Vagina (tissue), 2 donors: Measurements from ENCODE around the gene MUC22. TPM values are rescaled to one million over a fixed set of nuclear protein-coding genes. Genes with fewer than 3 reads are reported as not detected.
A peak's percentile ranks its signal among the peaks of the same experiment; 100 is the strongest.

Source experiments
- DNase-seq, 2 donors: peaks; one replicate each; pipeline ENCODE4 v3.0.0-alpha.2; 2017; ENCODE audit errors: extremely low spot score in 2 of 2
- H3K27ac ChIP-seq: fragments of 200-600 bp; sonication (generic); one replicate; pipeline ENCODE4 v1.5.1; 2019
- H3K27me3 ChIP-seq: fragments of 200-600 bp; sonication (generic); one replicate; pipeline ENCODE4 v1.5.1; 2019
- H3K36me3 ChIP-seq, 2 donors: fragments of 200-600 bp; sonication (generic); one replicate each; pipeline ENCODE4 v1.5.1; 2017 to 2019
- H3K4me1 ChIP-seq: fragments of 200-600 bp; sonication (generic); one replicate; pipeline ENCODE4 v1.5.1; 2019
- H3K4me3 ChIP-seq, 2 donors: fragments of 200-600 bp; sonication (generic); 1 replicate in 1 of 2; 2 replicates in 1 of 2; pipeline ENCODE4 v1.5.1; 2016 to 2019
- H3K9me3 ChIP-seq: fragments of 200-600 bp; sonication (generic); one replicate; pipeline ENCODE4 v1.5.1; 2019
- POLR2A ChIP-seq, 2 donors: fragments of 450-650 bp; IDR thresholded peaks; one replicate each; pipeline ENCODE4 v1.6.1; 2017; ENCODE audit warnings: antibody characterized with exemption in 2 of 2, mild to moderate bottlenecking in 2 of 2, moderate library complexity in 2 of 2
- POLR2AphosphoS5 ChIP-seq, 2 donors: sonication (generic); formaldehyde crosslinking; IDR thresholded peaks; one replicate each; pipeline ENCODE4 v1.9.0; 2017; ENCODE audit warnings: antibody characterized with exemption in 2 of 2, mild to moderate bottlenecking in 2 of 2, low read depth in 1 of 2; ENCODE audit not compliant: insufficient read depth in 1 of 2
- intact Hi-C: fragments of 100-400 bp; cut with DNase I; formaldehyde crosslinking; loops from one replicate; pipeline ENCODE4 v1.15.1; 2023
- total RNA-seq: library from RNA; depleted of rRNA; stranded (reverse); fragments of >200 nt; gene quantifications from one replicate; pipeline ENCODE4 v1.2.3, GENCODE V29; 2016
- TF ChIP-seq, protein P1 (sequence below), 3 experiments: fragments of 450-650 bp in 2 of 3; fragments of 200-600 bp in 1 of 3; sonication (generic) in 1 of 3; IDR thresholded peaks; one replicate each; pipeline ENCODE4 v1.5.1; 2017 to 2019; ENCODE audit warnings: antibody characterized with exemption in 3 of 3, mild to moderate bottlenecking in 2 of 3, moderate library complexity in 2 of 3

MUC22 gene
- total RNA-seq, 1 donor from 2014 or later, result 2.9 TPM

- no peak overlapping the region for H3K27ac ChIP-seq
Observed at GRCh38 chr6:31004794-31005193, 5.5 kb upstream of the MUC22 start.

GRCh38 chr6:31005249-31006020 is 4.8 kb upstream of the MUC22 start:
- intact Hi-C loops, result no loop called here
- H3K36me3 ChIP-seq, result no peaks in the 10 kb centered on the region
- no peaks in the 10 kb centered on the region for H3K27me3 ChIP-seq
- H3K4me3 ChIP-seq, result no peak overlapping the region
- TF ChIP-seq POLR2A (IDR thresholded peaks at IDR 0.05) (no peak), POLR2AphosphoS5 (IDR thresholded peaks at IDR 0.05; ENCODE audit: insufficient read depth in 1 of 2, low read depth in 1 of 2) (no peak)
- TF ChIP-seq, protein P1, sequence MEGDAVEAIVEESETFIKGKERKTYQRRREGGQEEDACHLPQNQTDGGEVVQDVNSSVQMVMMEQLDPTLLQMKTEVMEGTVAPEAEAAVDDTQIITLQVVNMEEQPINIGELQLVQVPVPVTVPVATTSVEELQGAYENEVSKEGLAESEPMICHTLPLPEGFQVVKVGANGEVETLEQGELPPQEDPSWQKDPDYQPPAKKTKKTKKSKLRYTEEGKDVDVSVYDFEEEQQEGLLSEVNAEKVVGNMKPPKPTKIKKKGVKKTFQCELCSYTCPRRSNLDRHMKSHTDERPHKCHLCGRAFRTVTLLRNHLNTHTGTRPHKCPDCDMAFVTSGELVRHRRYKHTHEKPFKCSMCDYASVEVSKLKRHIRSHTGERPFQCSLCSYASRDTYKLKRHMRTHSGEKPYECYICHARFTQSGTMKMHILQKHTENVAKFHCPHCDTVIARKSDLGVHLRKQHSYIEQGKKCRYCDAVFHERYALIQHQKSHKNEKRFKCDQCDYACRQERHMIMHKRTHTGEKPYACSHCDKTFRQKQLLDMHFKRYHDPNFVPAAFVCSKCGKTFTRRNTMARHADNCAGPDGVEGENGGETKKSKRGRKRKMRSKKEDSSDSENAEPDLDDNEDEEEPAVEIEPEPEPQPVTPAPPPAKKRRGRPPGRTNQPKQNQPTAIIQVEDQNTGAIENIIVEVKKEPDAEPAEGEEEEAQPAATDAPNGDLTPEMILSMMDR (IDR thresholded peaks at IDR 0.05), result no peak
- H3K4me1 ChIP-seq, result no peaks in the 10 kb centered on the region
- H3K27ac ChIP-seq, result no peak overlapping the region
- DNase-seq, result no peak
- no peaks in the 10 kb centered on the region for H3K9me3 ChIP-seq

More at GRCh38 chr6:31004794-31005193, 5.5 kb upstream of the MUC22 start:
- Histone ChIP-seq H3K9me3 (no peaks in the 10 kb centered on the region), H3K27me3 (no peaks in the 10 kb centered on the region), H3K4me1 (no peaks in the 10 kb centered on the region), H3K4me3 (no peak overlapping the region), H3K36me3 (no peaks in the 10 kb centered on the region)
- no peak for TF ChIP-seq POLR2AphosphoS5 (IDR thresholded peaks at IDR 0.05; ENCODE audit: insufficient read depth in 1 of 2, low read depth in 1 of 2)
- no peak for TF ChIP-seq POLR2A (IDR thresholded peaks at IDR 0.05)
- TF ChIP-seq, protein P1 (IDR thresholded peaks at IDR 0.05), result no peak
- intact Hi-C loops, result no loop called here
- no peak for DNase-seq

- no peaks in the 10 kb centered on the region for H3K4me1 ChIP-seq
- no peak overlapping the region for H3K4me3 ChIP-seq
- H3K9me3 ChIP-seq, result no peaks in the 10 kb centered on the region
- no peaks in the 10 kb centered on the region for H3K36me3 ChIP-seq
- intact Hi-C loops, result no loop called here
- no peaks in the 10 kb centered on the region for H3K27me3 ChIP-seq
- DNase-seq, result no peak
- TF ChIP-seq POLR2AphosphoS5 (IDR thresholded peaks at IDR 0.05; ENCODE audit: insufficient read depth in 1 of 2, low read depth in 1 of 2) (peak in 1 of 2 donors; percentile 27), POLR2A (IDR thresholded peaks at IDR 0.05) (no peak)
- no peak overlapping the region for H3K27ac ChIP-seq
Observed at GRCh38 chr6:31007694-31008093, 2.6 kb upstream of the MUC22 start.

- Histone ChIP-seq H3K27ac (no peak overlapping the region), H3K36me3 (no peaks in the 10 kb centered on the region), H3K4me1 (no peaks in the 10 kb centered on the region), H3K4me3 (no peak overlapping the region), H3K9me3 (no peaks in the 10 kb centered on the region), H3K27me3 (no peaks in the 10 kb centered on the region)
- intact Hi-C loops, result no loop called here
- TF ChIP-seq POLR2A (IDR thresholded peaks at IDR 0.05) (no peak), POLR2AphosphoS5 (IDR thresholded peaks at IDR 0.05; ENCODE audit: insufficient read depth in 1 of 2, low read depth in 1 of 2) (no peak)
- TF ChIP-seq, protein P1 (IDR thresholded peaks at IDR 0.05), result no peak
- no peak for DNase-seq
Observed at GRCh38 chr6:31008165-31008564, 2.1 kb upstream of the MUC22 start.

DNA sequence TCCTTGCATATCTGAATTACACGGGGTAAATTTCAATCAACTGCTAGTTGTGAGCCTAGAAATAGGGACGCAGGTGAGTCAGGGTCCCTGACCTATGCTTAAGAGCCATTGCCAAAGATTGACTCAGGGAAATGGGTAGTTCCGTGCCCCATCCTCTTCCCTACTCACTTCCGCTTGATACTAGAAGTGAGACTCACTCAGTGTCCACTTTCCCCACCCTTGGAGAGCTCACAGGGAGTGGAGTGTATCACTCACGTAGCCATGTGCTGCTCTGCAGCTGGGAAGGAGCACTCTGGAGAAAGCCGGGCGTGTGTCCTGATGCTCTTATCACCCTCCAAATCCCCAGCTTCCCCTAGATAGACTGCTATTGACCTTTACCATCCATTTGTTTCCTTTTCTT is 543 bp upstream of the MUC22 start:
- Histone ChIP-seq H3K27me3 (no peaks in the 10 kb centered on the region), H3K27ac (no peak overlapping the region), H3K4me1 (no peaks in the 10 kb centered on the region), H3K9me3 (no peaks in the 10 kb centered on the region), H3K36me3 (no peaks in the 10 kb centered on the region), H3K4me3 (no peak overlapping the region)
- intact Hi-C loops, result no loop called here
- DNase-seq, result no peak
- TF ChIP-seq POLR2AphosphoS5 (IDR thresholded peaks at IDR 0.05; ENCODE audit: insufficient read depth in 1 of 2, low read depth in 1 of 2), result no peak
- TF ChIP-seq, protein P1 (IDR thresholded peaks at IDR 0.05), result no peak
- TF ChIP-seq POLR2A (IDR thresholded peaks at IDR 0.05), result no peak
